Ovary (tissue), 9 donors: Measurements from ENCODE around the gene DSCAML1. TPM values are rescaled to one million over a fixed set of nuclear protein-coding genes. Genes with fewer than 3 reads are reported as not detected.

Experiments
- DNase-seq, 5 donors: peaks; one replicate each; pipeline ENCODE4 v3.0.0-alpha.2; 2019 to 2020
- H3K27ac ChIP-seq, 2 donors: fragments of 200-600 bp; one replicate each; pipeline versions ENCODE4 v1.5.1 to v1.8.0; 2019 to 2022
- H3K27me3 ChIP-seq: fragments of 200-600 bp; one replicate; pipeline ENCODE4 v1.8.0; 2022
- H3K36me3 ChIP-seq: fragments of 200-600 bp; sonication (generic); one replicate; pipeline ENCODE4 v1.5.1; 2019
- H3K4me1 ChIP-seq: one replicate; pipeline ENCODE4 v1.8.1; 2013; ENCODE audit warnings: mild to moderate bottlenecking, moderate library complexity; ENCODE audit not compliant: insufficient read depth
- H3K4me3 ChIP-seq: fragments of 200-600 bp; sonication (generic); one replicate; pipeline ENCODE4 v1.5.1; 2017
- H3K9me3 ChIP-seq, 2 donors: fragments of 200-600 bp in 1 of 2; sonication (generic) in 1 of 2; one replicate each; pipeline versions ENCODE4 v1.5.1 to v1.8.1; 2013 to 2019; ENCODE audit warnings: mild to moderate bottlenecking in 1 of 2, moderate library complexity in 1 of 2
- CTCF ChIP-seq, 3 donors: fragments of 450-650 bp in 2 of 3; fragments of 200-600 bp in 1 of 3; IDR thresholded peaks; one replicate each; pipeline versions ENCODE4 v1.5.1 to v1.8.0; 2016 to 2022; ENCODE audit warnings: antibody characterized with exemption in 3 of 3, mild to moderate bottlenecking in 1 of 3
- EP300 ChIP-seq: sonication (generic); formaldehyde crosslinking; IDR thresholded peaks from one replicate; pipeline ENCODE4 v1.6.1; 2017; ENCODE audit warnings: antibody characterized with exemption
- POLR2A ChIP-seq: fragments of 450-650 bp; IDR thresholded peaks from one replicate; pipeline ENCODE4 v1.6.1; 2017; ENCODE audit warnings: antibody characterized with exemption, mild to moderate bottlenecking, moderate library complexity
- WGBS, 3 donors: extraction: QIAGEN DNeasy Blood & Tissue Kit in 1 of 3; methylation state at CpG; one replicate each; pipeline versions ENCODE4 v1.1.5 to v1.1.7; 2013 to 2017; 5-methylcytosine and 5-hydroxymethylcytosine counted together
- intact Hi-C, 4 donors: fragments of 100-400 bp; cut with DNase I; formaldehyde crosslinking; loops; one replicate each; pipeline versions ENCODE4 v1.11.0 to v1.15.1; 2022 to 2023
- polyA plus RNA-seq, 2 donors: library from polyadenylated mRNA; stranded (reverse); fragments of 200-250 nt in 1 of 2; fragments of 350-450 nt in 1 of 2; fragmentation: Illumina TruSeq in 1 of 2; extraction: RNeasy Lipid Tissue Mini Kit (QIAGEN cat#74804) in 1 of 2; gene quantifications; one replicate each; pipeline ENCODE4 v1.2.3, GENCODE V29; 2013 to 2014
- total RNA-seq, 7 donors: library from RNA; depleted of rRNA in 2 of 7; stranded (reverse); fragments of >200 nt in 2 of 7; fragmentation: NEBNext Ultra II Directional in 3 of 7; extraction: Animal tissue kit (Norgen Biotek cat#: 25700) in 3 of 7; gene quantifications; one replicate each; pipeline versions ENCODE4 v1.1.0 to v1.2.4, GENCODE V29; 2016 to 2023
- donor health status: DM: no; HTN: no; CAD: no; lungs with moderate emphysema.
- donor health status: DM: no; HTN: no; CAD: no.
- donor health status: Bipolar disorder and iron deficiency.
- donor health status: DM: yes; HTN: yes; CAD: no.
- donor health status: DM: no; HTN: no; CAD: no.
- donor health status: DM: yes; HTN: yes; CAD: no.

DSCAML1 gene
- total and polyA plus RNA-seq, 9 donors = 0.77 to 16.5 (median 10.6) TPM

GRCh38 chr11:117647872-117648271 is 149.1 kb downstream of the DSCAML1 start:
- Histone ChIP-seq H3K27me3 (no peaks in the 10 kb centered on the region), H3K4me1 (no peaks in the 10 kb centered on the region), H3K36me3 (no peaks in the 10 kb centered on the region), H3K9me3 (no peaks in the 10 kb centered on the region), H3K4me3 (no peak overlapping the region), H3K27ac (no peak overlapping the region)
- TF ChIP-seq EP300 = no peak
- no peak for TF ChIP-seq CTCF (IDR thresholded peaks at IDR 0.05)
- TF ChIP-seq POLR2A = no peak
- no peak for DNase-seq
- intact Hi-C loops = no loop called here
- 78 to 88% (median 84%) methylated on average over 8 of the region's 8 CpGs for WGBS, 3 donors

- H3K27ac ChIP-seq = no peak overlapping the region
- no peak for DNase-seq
- H3K4me1 ChIP-seq = no peaks in the 10 kb centered on the region
- intact Hi-C loops = no loop called here
- no peak for TF ChIP-seq EP300
- no peak for TF ChIP-seq POLR2A
- no peak for TF ChIP-seq CTCF (IDR thresholded peaks at IDR 0.05)
- no peaks in the 10 kb centered on the region for H3K9me3 ChIP-seq
- no peaks in the 10 kb centered on the region for H3K36me3 ChIP-seq
- H3K27me3 ChIP-seq = no peaks in the 10 kb centered on the region
- WGBS, 3 donors = 80 to 92% (median 83%) methylated on average over 3 of the region's 3 CpGs
- H3K4me3 ChIP-seq = no peak overlapping the region
These were observed 149.8 kb downstream of the DSCAML1 start for GRCh38 chr11:117647207-117647606.

- no peaks in the 10 kb centered on the region for H3K27me3 ChIP-seq
- DNase-seq = no peak
- 80 to 86% (median 80%) methylated on average over 6 of the region's 6 CpGs for WGBS, 3 donors
- intact Hi-C loops = no loop called here
- no peak for TF ChIP-seq EP300
- TF ChIP-seq POLR2A = no peak
- no peak for TF ChIP-seq CTCF (IDR thresholded peaks at IDR 0.05)
- H3K4me1 ChIP-seq = no peaks in the 10 kb centered on the region
- H3K36me3 ChIP-seq = no peaks in the 10 kb centered on the region
- H3K27ac ChIP-seq = no peak overlapping the region
- no peaks in the 10 kb centered on the region for H3K9me3 ChIP-seq
- no peak overlapping the region for H3K4me3 ChIP-seq
These were observed 150.6 kb downstream of the DSCAML1 start for GRCh38 chr11:117646411-117646810.

GRCh38 chr11:117644403-117645155 is 152.4 kb downstream of the DSCAML1 start:
- peak in 1 of 5 donors; percentile 19 for DNase-seq
- intact Hi-C loops = no loop called here

More at GRCh38 chr11:117644403-117645155, 152.4 kb downstream of the DSCAML1 start:
- Histone ChIP-seq H3K27ac (no peak overlapping the region), H3K36me3 (no peaks in the 10 kb centered on the region), H3K9me3 (no peaks in the 10 kb centered on the region), H3K4me1 (no peaks in the 10 kb centered on the region), H3K4me3 (no peak overlapping the region), H3K27me3 (no peaks in the 10 kb centered on the region)
- TF ChIP-seq POLR2A (no peak), EP300 (no peak), CTCF (IDR thresholded peaks at IDR 0.05) (no peak)
- WGBS, 3 donors = 72 to 78% (median 77%) methylated on average over 26 of the region's 26 CpGs
